IMR-90 (cell line): ENCODE data around the gene NT5C1A. TPM values are rescaled to one million over a fixed set of nuclear protein-coding genes. Genes with fewer than 3 reads are reported as not detected.

Source experiments
- ATAC-seq: fragments of 200-7000 bp; cut with Tn5 transposase; 2 replicates; pipeline ENCODE4 v1.9.1; 2020; ENCODE audit warnings: low read depth, mild to moderate bottlenecking, moderate library complexity
- BruUV-seq: library from RNA; stranded (reverse); fragments of 400-500 nt; replicated peaks from 2 replicates; lab custom pipeline; 2021; lab: Mats Ljungman, UMichigan
- CTCF ChIA-PET: fragments of 300-600 bp; formaldehyde crosslinking; extraction: SDS; loops from one replicate; lab custom pipeline; 2021; ENCODE audit warnings: antibody characterized with exemption; lab: Yijun Ruan, JAX
- POLR2A ChIA-PET: fragments of 300-600 bp; sonication (Branson Sonifier 250); formaldehyde crosslinking; loops from one replicate; lab custom pipeline; 2022; ENCODE audit warnings: antibody characterized with exemption; ENCODE audit not compliant: unreplicated experiment; lab: Charles Lee
- DNase-seq: peaks from one replicate; pipeline ENCODE4 v3.0.0; 2013
- H2AFZ ChIP-seq: replicated peaks from 2 replicates; pipeline ENCODE3; 2013; ENCODE audit warnings: low read length, mild to moderate bottlenecking; ENCODE audit not compliant: poor library complexity
- H2AK5ac ChIP-seq: 2 replicates; pipeline ENCODE4 v1.6.1; 2013; ENCODE audit warnings: low read depth, low read length, inconsistent platforms
- H2AK9ac ChIP-seq: replicated peaks from 2 replicates; pipeline ENCODE3; 2013; ENCODE audit warnings: mild to moderate bottlenecking, low read depth, low read length, moderate library complexity; ENCODE audit not compliant: poor library complexity
- H2BK120ac ChIP-seq: 2 replicates; pipeline ENCODE4 v1.6.1; 2013; ENCODE audit warnings: low read depth, low read length, inconsistent platforms
- H2BK15ac ChIP-seq: 3 replicates; pipeline ENCODE4 v1.6.1; 2013; ENCODE audit warnings: low read depth, low read length, inconsistent platforms
- H2BK20ac ChIP-seq: 2 replicates; pipeline ENCODE4 v1.6.1; 2013; ENCODE audit warnings: low read depth, mild to moderate bottlenecking, inconsistent platforms, low read length, moderate library complexity
- H2BK5ac ChIP-seq: 2 replicates; pipeline ENCODE4 v1.6.1; 2013; ENCODE audit warnings: mild to moderate bottlenecking, low read depth, low read length, inconsistent platforms; ENCODE audit not compliant: poor library complexity, severe bottlenecking
- H3K14ac ChIP-seq: replicated peaks from 2 replicates; pipeline ENCODE4 v1.6.1; 2013; ENCODE audit warnings: low read depth, low read length, inconsistent platforms
- H3K18ac ChIP-seq: 2 replicates; pipeline ENCODE4 v1.6.1; 2013; ENCODE audit warnings: low read depth, low read length, control low read depth
- H3K23ac ChIP-seq: 2 replicates; pipeline ENCODE4 v1.6.1; 2013; ENCODE audit warnings: low read depth, low read length, inconsistent platforms
- H3K27ac ChIP-seq: 2 replicates; pipeline ENCODE4 v1.5.1; 2013; ENCODE audit warnings: mild to moderate bottlenecking, control low read depth, low read length; ENCODE audit not compliant: insufficient read depth
- H3K27me3 ChIP-seq: 2 replicates; pipeline ENCODE4 v1.6.1; 2013; ENCODE audit warnings: low read length; ENCODE audit not compliant: control insufficient read depth, insufficient read depth
- H3K36me3 ChIP-seq: 2 replicates; pipeline ENCODE4 v1.6.1; 2013; ENCODE audit warnings: low read length, mixed read lengths; ENCODE audit not compliant: control insufficient read depth, insufficient read depth
- H3K4ac ChIP-seq: 2 replicates; pipeline ENCODE4 v1.6.1; 2013; ENCODE audit warnings: low read depth, low read length, inconsistent platforms
- H3K4me1 ChIP-seq: 2 replicates; pipeline ENCODE4 v1.6.1; 2013; ENCODE audit warnings: low read length, mixed read lengths; ENCODE audit not compliant: control insufficient read depth, insufficient read depth
- H3K4me2 ChIP-seq: 2 replicates; pipeline ENCODE4 v1.6.1; 2013; ENCODE audit warnings: low read depth, mild to moderate bottlenecking, control low read depth, low read length, moderate library complexity
- H3K4me3 ChIP-seq: 2 replicates; pipeline ENCODE4 v1.5.1; 2013; ENCODE audit warnings: low read depth, mild to moderate bottlenecking, control low read depth, low read length, moderate library complexity; ENCODE audit not compliant: insufficient read depth
- H3K56ac ChIP-seq: 2 replicates; pipeline ENCODE4 v1.6.1; 2013; ENCODE audit warnings: low read length, inconsistent platforms; ENCODE audit not compliant: insufficient read depth; ENCODE audit errors: extremely low read depth
- H3K79me1 ChIP-seq, 2 experiments: 2 replicates each; pipeline ENCODE4 v1.6.1; 2013; ENCODE audit warnings: low read length in 2 of 2, inconsistent platforms in 1 of 2, low read depth in 1 of 2
- H3K9ac ChIP-seq: 2 replicates; pipeline ENCODE4 v1.6.1; 2013; ENCODE audit warnings: low read depth, low read length, control low read depth
- H3K9me1 ChIP-seq: 2 replicates; pipeline ENCODE4 v1.6.1; 2013; ENCODE audit warnings: low read length, inconsistent platforms; ENCODE audit not compliant: insufficient read depth
- H3K9me3 ChIP-seq: 2 replicates; pipeline ENCODE4 v1.6.1; 2013; ENCODE audit warnings: low read length; ENCODE audit not compliant: control insufficient read depth, insufficient read depth
- H4K20me1 ChIP-seq: 2 replicates; pipeline ENCODE4 v1.6.1; 2013; ENCODE audit warnings: low read length, inconsistent platforms; ENCODE audit not compliant: insufficient read depth
- H4K5ac ChIP-seq: 2 replicates; pipeline ENCODE4 v1.6.1; 2013; ENCODE audit warnings: mild to moderate bottlenecking, low read depth, low read length, control low read depth
- H4K8ac ChIP-seq, 2 experiments: 2 replicates each; pipeline ENCODE4 v1.6.1; 2013; ENCODE audit warnings: low read depth in 2 of 2, low read length in 2 of 2, control low read depth in 1 of 2, inconsistent platforms in 1 of 2
- H4K91ac ChIP-seq: 2 replicates; pipeline ENCODE4 v1.6.1; 2013; ENCODE audit warnings: low read depth, low read length, inconsistent platforms; ENCODE audit not compliant: insufficient read depth
- BHLHE40 ChIP-seq: fragments of 150-350 bp; IDR thresholded peaks from 2 replicates; pipeline ENCODE4 v1.6.1; 2016; ENCODE audit warnings: mild to moderate bottlenecking, low read depth, low read length
- ELK1 ChIP-seq: fragments of 150-350 bp; IDR thresholded peaks from 2 replicates; pipeline ENCODE4 v1.6.1; 2016; ENCODE audit warnings: low read depth, mild to moderate bottlenecking, low read length, moderate library complexity, borderline replicate concordance
- WGBS, 2 experiments: methylation state at CpG; one replicate each; pipeline versions ENCODE4 v1.1.5 to v1.1.7; 2013; ENCODE audit warnings: missing lambda C conversion rate in 2 of 2; ENCODE audit not compliant: insufficient read length in 1 of 2; ENCODE audit errors: extremely low coverage in 2 of 2; 5-methylcytosine and 5-hydroxymethylcytosine counted together
- dilution Hi-C: fragments of 300-500 bp; cut with HindIII; formaldehyde crosslinking; loops from one replicate; pipeline ENCODE4 v1.14.3; 2018; ENCODE audit warnings: low sequenced_read_pairs; ENCODE audit not compliant: unreplicated experiment
- in situ Hi-C: fragments of 300-500 bp; cut with MboI; formaldehyde crosslinking; loops from 3 replicates; pipeline ENCODE4 v1.14.3; 2019; ENCODE audit warnings: low sequenced_read_pairs, inconsistent platforms, mixed read lengths
- intact Hi-C: fragments of 100-400 bp; cut with micrococcal nuclease; formaldehyde crosslinking; loops from 2 replicates; pipeline ENCODE4 v1.10.0; 2022
- polyA plus RNA-seq, 3 experiments: library from polyadenylated mRNA; depleted of rRNA; stranded (reverse); fragments of >200 nt; gene quantifications; 2 replicates each; pipeline ENCODE4 v1.2.3, GENCODE V29; 2012; ENCODE audit warnings: low replicate concordance in 1 of 3
- total RNA-seq: library from RNA; depleted of rRNA; stranded (reverse); fragments of >200 nt; gene quantifications from 2 replicates; pipeline ENCODE4 v1.2.3, GENCODE V29; 2012

NT5C1A gene
- total and polyA plus RNA-seq, 2 of the 4 experiments (the other 2 are of a cell fraction), result not detected

- Histone ChIP-seq H3K23ac (no peak overlapping the region), H4K5ac (no peak overlapping the region), H3K36me3 (no peaks in the 10 kb centered on the region), H3K9ac (no peak overlapping the region), H2BK15ac (no peak overlapping the region), H3K79me1 (no peaks in the 10 kb centered on the region), H3K4me1 (no peaks in the 10 kb centered on the region), H2BK20ac (no peak overlapping the region), H3K27me3 (peaks cover 46% of the 10 kb centered on the region), H3K9me1 (no peaks in the 10 kb centered on the region), H3K9me3 (no peaks in the 10 kb centered on the region; the same call in 1 of the 2 replicates), H3K4ac (no peak overlapping the region), H3K14ac (no peak overlapping the region), H4K91ac (no peak overlapping the region), H3K27ac (no peak overlapping the region), H3K4me3 (no peak overlapping the region), H4K20me1 (no peaks in the 10 kb centered on the region), H3K56ac (no peak overlapping the region), H2BK5ac (no peak overlapping the region), H3K4me2 (no peak overlapping the region), H2AFZ (no peak overlapping the region), H2AK5ac (no peak overlapping the region), H2BK120ac (no peak overlapping the region), H3K18ac (no peak overlapping the region), H4K8ac (no peak overlapping the region), H2AK9ac (no peak overlapping the region)
- CTCF ChIA-PET, result interaction anchor here (0.6 kb wide), 1 partner anchor 413 kb away, joined by 5 read pairs; no protein-coding TSS in a partner anchor
- intact Hi-C loops (loop anchor here (5.0 kb wide), 1 partner anchor 616 kb away; no protein-coding TSS in a partner anchor), in situ Hi-C loops (loop anchor here (10.0 kb wide), 2 partner anchors 123 to 213 kb away; no protein-coding TSS in a partner anchor), dilution Hi-C loops (no loop called here)
- DNase-seq, result no peak
- TF ChIP-seq ELK1 (no peak), BHLHE40 (no peak)
- 20% methylated on average over 1 of the region's 6 CpGs; no CpG with 5 or more reads in 1 of the 2 experiments for WGBS, 2 experiments
- POLR2A ChIA-PET, result no interaction called here
- ATAC-seq, result no peak
- BruUV-seq, result no TSS peak
Measured at GRCh38 chr1:39717809-39718208, 45.9 kb upstream of the NT5C1A start.
